GM13976 (cell line): ENCODE data around the gene LCN2.
"Not testable (repeated sequence)": the region's sequence is repeated elsewhere in the genome, so short reads cannot be mapped to it uniquely, and the experiment has no call there.

Experiments used
- DNase-seq: peaks from one replicate; pipeline ENCODE4 v3.0.0; 2012; ENCODE audit warnings: low spot score
- CTCF ChIP-seq: IDR thresholded peaks from 2 replicates; pipeline ENCODE4 v1.5.1; 2012; ENCODE audit warnings: borderline replicate concordance, mild to moderate bottlenecking; ENCODE audit not compliant: insufficient read depth; ENCODE audit errors: extremely low read depth, missing control alignments, control extremely low read depth
- in situ Hi-C: fragments of 300-500 bp; cut with MboI; formaldehyde crosslinking; loops from one replicate; pipeline ENCODE4 v1.12.0; 2022; ENCODE audit warnings: low sequenced_read_pairs, mixed read lengths, inconsistent platforms; ENCODE audit not compliant: unreplicated experiment

LCN2 gene

GRCh38 chr9:128107468-128108268 is 41.6 kb upstream of the LCN2 start:
- DNase-seq, result no peak
- no peak for TF ChIP-seq CTCF
- in situ Hi-C loops, result no loop called here

DNA sequence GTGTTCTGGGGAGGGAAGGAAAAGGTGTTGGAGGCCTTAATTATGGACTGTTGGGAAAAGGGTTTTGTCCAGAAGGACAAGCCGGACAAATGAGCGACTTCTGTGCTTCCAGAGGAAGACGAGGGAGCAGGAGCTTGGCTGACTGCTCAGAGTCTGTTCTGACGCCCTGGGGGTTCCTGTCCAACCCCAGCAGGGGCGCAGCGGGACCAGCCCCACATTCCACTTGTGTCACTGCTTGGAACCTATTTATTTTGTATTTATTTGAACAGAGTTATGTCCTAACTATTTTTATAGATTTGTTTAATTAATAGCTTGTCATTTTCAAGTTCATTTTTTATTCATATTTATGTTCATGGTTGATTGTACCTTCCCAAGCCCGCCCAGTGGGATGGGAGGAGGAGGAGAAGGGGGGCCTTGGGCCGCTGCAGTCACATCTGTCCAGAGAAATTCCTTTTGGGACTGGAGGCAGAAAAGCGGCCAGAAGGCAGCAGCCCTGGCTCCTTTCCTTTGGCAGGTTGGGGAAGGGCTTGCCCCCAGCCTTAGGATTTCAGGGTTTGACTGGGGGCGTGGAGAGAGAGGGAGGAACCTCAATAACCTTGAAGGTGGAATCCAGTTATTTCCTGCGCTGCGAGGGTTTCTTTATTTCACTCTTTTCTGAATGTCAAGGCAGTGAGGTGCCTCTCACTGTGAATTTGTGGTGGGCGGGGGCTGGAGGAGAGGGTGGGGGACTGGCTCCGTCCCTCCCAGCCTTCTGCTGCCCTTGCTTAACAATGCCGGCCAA is 40.8 kb upstream of the LCN2 start:
- TF ChIP-seq CTCF, result no peak
- in situ Hi-C loops, result no loop called here
- no peak for DNase-seq

GRCh38 chr9:128109050-128109709 is 40.1 kb upstream of the LCN2 start:
- TF ChIP-seq CTCF, result no peak
- in situ Hi-C loops, result no loop called here
- DNase-seq, result no peak

DNA sequence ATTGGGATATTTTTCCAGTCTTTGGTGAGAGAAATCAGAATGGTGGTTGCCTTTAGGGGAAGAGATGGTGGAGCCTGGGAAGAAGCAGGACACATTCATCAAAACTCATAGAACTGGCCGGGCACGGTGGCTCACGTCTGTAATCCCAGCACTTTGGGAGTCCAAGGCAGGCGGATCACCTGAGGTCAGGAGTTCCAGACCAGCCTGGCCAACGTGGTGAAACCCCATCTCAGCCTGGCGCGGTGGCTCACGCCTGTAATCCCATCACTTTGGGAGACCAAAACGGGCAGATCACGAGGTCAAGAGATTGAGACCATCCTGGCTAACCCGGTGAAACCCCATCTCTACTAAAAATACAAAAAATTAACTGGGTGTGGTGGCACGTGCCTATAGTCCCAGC is 37.5 kb upstream of the LCN2 start:
- in situ Hi-C loops, result not testable (repeated sequence)

GRCh38 chr9:128113526-128114325 is 35.5 kb upstream of the LCN2 start:
- DNase-seq, result no peak
- in situ Hi-C loops, result no loop called here
- no peak for TF ChIP-seq CTCF

More for the DNA sequence above, 37.5 kb upstream of the LCN2 start:
- DNase-seq, result not testable (repeated sequence)

DNA sequence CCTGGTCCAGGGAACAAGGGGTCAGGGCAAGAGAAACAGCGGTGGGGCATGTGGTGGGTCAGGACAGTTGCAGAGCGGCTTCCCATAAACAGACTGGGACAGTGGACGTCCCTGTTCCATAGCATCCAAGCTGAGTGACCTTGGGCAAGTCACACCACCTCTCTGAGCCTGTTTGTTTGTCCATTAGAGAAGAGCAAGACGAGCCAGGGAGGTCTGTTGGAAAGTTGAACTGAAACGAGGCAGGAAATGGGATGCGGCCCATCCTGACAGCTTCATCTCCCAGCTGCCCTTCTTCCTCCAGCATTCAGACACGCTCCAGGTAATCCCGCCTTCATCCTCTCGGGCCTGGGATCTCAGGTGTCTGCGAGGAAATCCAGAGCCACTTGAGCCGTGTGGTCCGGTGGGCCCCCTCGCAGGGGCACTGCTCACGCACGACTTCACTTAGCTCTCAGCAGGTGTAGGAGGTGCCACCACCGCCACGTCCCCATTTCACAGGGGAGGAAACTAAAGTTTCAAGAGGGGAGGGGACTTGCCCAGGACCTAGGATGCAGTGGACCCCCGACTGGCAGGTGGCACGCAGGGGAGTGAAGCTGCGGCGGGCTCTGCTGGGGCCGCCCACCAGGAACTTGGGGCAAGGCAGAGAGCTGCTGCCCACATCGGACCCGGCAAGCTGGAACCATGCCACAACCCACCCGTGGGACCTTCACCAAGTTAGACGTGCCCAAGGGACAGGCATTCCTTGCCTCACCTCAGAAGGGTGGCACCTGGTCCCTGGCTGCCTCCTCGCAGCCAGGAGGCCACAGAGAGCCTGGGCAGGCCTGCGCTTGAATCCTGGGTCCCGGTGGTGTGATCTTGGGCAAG is 34.7 kb upstream of the LCN2 start:
- in situ Hi-C loops, result no loop called here
- no peak for TF ChIP-seq CTCF
- DNase-seq, result no peak
